Activated CD8-positive, alpha-beta T cell treated with anti-CD3 and anti-CD28 coated beads for 36 hours (primary cell): ENCODE results near the gene PNPLA7. TPM values are rescaled to one million over a fixed set of nuclear protein-coding genes. Genes with fewer than 3 reads are reported as not detected.
A peak's percentile ranks its signal among the peaks of the same experiment; 100 is the strongest.

Experiments used
- ATAC-seq: fragments of 200-7000 bp; cut with Tn5 transposase; one replicate; pipeline ENCODE4 v1.10.0; 2021; ENCODE audit warnings: mild to moderate bottlenecking, moderate library complexity
- CTCF ChIA-PET: fragments of 350-600 bp; sonication (Branson Sonifier 250); formaldehyde crosslinking; loops from one replicate; lab custom pipeline; 2021; ENCODE audit warnings: antibody characterized with exemption; lab: Charles Lee
- POLR2A ChIA-PET: fragments of 350-600 bp; sonication (Branson Sonifier 250); formaldehyde crosslinking; loops from one replicate; lab custom pipeline; 2021; ENCODE audit warnings: antibody characterized with exemption; lab: Charles Lee
- DNase-seq: peaks from one replicate; pipeline ENCODE4 v3.0.0-alpha.2; 2020
- H3K27ac Mint-ChIP-seq: one replicate; pipeline ENCODE4 v1.8.0; 2021; ENCODE audit warnings: mild to moderate bottlenecking, mixed read lengths
- H3K27me3 Mint-ChIP-seq: one replicate; pipeline ENCODE4 v1.8.0; 2021; ENCODE audit warnings: mixed read lengths
- H3K36me3 Mint-ChIP-seq: one replicate; pipeline ENCODE4 v1.8.0; 2021; ENCODE audit warnings: low read depth, mixed read lengths
- H3K4me1 Mint-ChIP-seq: one replicate; pipeline ENCODE4 v1.8.0; 2021; ENCODE audit warnings: low read depth, mixed read lengths
- H3K4me3 Mint-ChIP-seq: one replicate; pipeline ENCODE4 v1.8.0; 2021; ENCODE audit warnings: mild to moderate bottlenecking, moderate library complexity, mixed read lengths
- H3K9me3 Mint-ChIP-seq: one replicate; pipeline ENCODE4 v1.8.0; 2021; ENCODE audit warnings: mixed read lengths
- CTCF ChIP-seq: fragments of 200-600 bp; IDR thresholded peaks from one replicate; pipeline ENCODE4 v1.8.0; 2022; ENCODE audit warnings: antibody characterized with exemption, mild to moderate bottlenecking
- intact Hi-C: fragments of 100-400 bp; cut with micrococcal nuclease; formaldehyde crosslinking; loops from one replicate; pipeline ENCODE4 v1.10.0; 2022
- total RNA-seq, 2 experiments: library from RNA; stranded (reverse); gene quantifications; one replicate each; pipeline ENCODE4 v1.2.3, GENCODE V29; 2021

PNPLA7 gene
- total RNA-seq, 2 experiments from 2014 or later, result 4.8 to 5.0 TPM

GRCh38 chr9:137423514-137424291, 126.5 kb downstream of the PNPLA7 start:
- Mint-ChIP-seq H3K4me1 (peaks cover 9% of the 10 kb centered on the region), H3K27me3 (no peaks in the 10 kb centered on the region), H3K36me3 (peaks cover 2% of the 10 kb centered on the region), H3K27ac (no peak overlapping the region), H3K9me3 (no peaks in the 10 kb centered on the region), H3K4me3 (no peak overlapping the region)
- POLR2A ChIA-PET, result interaction anchor here (0.6 to 3.2 kb wide), 14 partner anchors 8 to 129 kb away, joined by 3 to 10 read pairs (median 4); partner anchors contain the start of genes ENTPD8, MRPL41 and NRARP
- CTCF ChIA-PET, result interaction anchor here (0.8 to 2.4 kb wide), 17 partner anchors 8 to 170 kb away, joined by 3 to 9 read pairs (median 4); partner anchors contain the start of genes MRPL41, NRARP, NSMF and TOR4A
- DNase-seq (no peak), ATAC-seq (peak; percentile 40)
- peak; percentile 30 for TF ChIP-seq CTCF
- intact Hi-C loops, result no loop called here

GRCh38 chr9:137422604-137423513, 127.3 kb downstream of the PNPLA7 start, which contains the start of the genes EXD3 and NOXA1:
TSS of gene EXD3 (minus strand) at chr9:137423162. CDS start at chr9:137395357, 27,805 bp downstream.
TSS of gene NOXA1 (plus strand) at chr9:137423393. CDS start at chr9:137423530, 137 bp downstream.
- peaks cover 2% of the 10 kb centered on the region for H3K36me3 Mint-ChIP-seq
- POLR2A ChIA-PET, result interaction anchor here (0.6 to 3.2 kb wide), 18 partner anchors 9 to 129 kb away, joined by 3 to 10 read pairs (median 4); partner anchors contain the start of genes ENTPD8, MRPL41 and NRARP

DNA sequence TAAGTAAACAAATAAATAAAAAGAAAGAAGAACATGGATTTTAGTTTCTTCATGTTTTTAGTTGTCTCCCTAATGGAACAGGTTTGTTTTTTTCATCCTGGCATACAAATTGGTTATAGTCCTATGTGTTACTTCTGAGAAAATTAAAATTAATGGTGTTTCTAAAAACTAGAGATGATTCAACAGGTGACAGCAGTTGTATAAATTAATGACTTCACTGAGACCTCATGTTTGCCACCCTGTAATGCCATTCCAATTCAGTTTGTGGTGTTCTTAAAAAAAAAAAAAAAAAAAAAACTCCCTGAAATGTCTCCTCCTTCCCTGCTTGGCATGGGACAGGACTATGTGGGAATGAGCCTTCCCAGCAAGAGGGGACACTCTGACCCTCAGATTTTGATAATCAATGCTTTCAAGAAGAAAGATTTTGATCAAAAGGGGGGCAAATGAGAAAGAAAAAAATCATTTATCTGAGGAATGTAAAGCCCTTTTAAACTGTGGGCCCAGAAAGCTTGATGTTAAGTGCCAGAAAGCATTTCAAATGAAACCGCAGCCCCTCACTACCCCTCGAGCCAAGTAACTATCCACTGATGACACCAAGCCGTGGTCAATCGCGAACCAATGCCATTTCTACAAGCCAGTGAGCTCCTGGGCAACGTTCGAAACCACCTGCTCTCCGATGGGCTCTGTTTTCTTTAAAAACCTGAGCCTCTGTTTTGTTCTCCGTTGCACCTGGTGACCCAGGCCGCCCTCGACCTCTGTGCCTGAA, 128.2 kb downstream of the PNPLA7 start:
- Mint-ChIP-seq H3K4me3 (peak overlapping the region; percentile 79), H3K4me1 (peaks cover 9% of the 10 kb centered on the region)
- POLR2A ChIA-PET, result interaction anchor here (1.0 to 3.2 kb wide), 9 partner anchors 9 to 114 kb away, joined by 3 to 10 read pairs (median 6); no protein-coding TSS in a partner anchor

More at GRCh38 chr9:137422604-137423513, 127.3 kb downstream of the PNPLA7 start, which contains the start of the genes EXD3 and NOXA1:
- Mint-ChIP-seq H3K4me1 (peaks cover 9% of the 10 kb centered on the region), H3K9me3 (no peaks in the 10 kb centered on the region), H3K27me3 (no peaks in the 10 kb centered on the region), H3K27ac (peak within 1 kb of the TSS; percentile 50), H3K4me3 (peak within 1 kb of the TSS; percentile 79)
- CTCF ChIA-PET, result interaction anchor here (0.6 to 2.4 kb wide), 26 partner anchors 9 to 169 kb away, joined by 3 to 9 read pairs (median 3); partner anchors contain the start of genes ENTPD8, MRPL41, NRARP and NSMF
- TF ChIP-seq CTCF, result peak; percentile 76
- DNase-seq (peak; percentile 95), ATAC-seq (peak; percentile 98)
- intact Hi-C loops, result no loop called here

More for the DNA sequence above, 128.2 kb downstream of the PNPLA7 start:
- DNase-seq, result no peak
- Mint-ChIP-seq H3K9me3 (no peaks in the 10 kb centered on the region), H3K36me3 (peaks cover 2% of the 10 kb centered on the region), H3K27ac (peak overlapping the region; percentile 50), H3K27me3 (no peaks in the 10 kb centered on the region)
- intact Hi-C loops, result no loop called here
- ATAC-seq, result no peak
- no peak for TF ChIP-seq CTCF
- CTCF ChIA-PET, result interaction anchor here (0.8 to 2.4 kb wide), 9 partner anchors 10 to 105 kb away, joined by 3 to 9 read pairs (median 3); no protein-coding TSS in a partner anchor
